ENCODE results near the gene PRR35.

DNA sequence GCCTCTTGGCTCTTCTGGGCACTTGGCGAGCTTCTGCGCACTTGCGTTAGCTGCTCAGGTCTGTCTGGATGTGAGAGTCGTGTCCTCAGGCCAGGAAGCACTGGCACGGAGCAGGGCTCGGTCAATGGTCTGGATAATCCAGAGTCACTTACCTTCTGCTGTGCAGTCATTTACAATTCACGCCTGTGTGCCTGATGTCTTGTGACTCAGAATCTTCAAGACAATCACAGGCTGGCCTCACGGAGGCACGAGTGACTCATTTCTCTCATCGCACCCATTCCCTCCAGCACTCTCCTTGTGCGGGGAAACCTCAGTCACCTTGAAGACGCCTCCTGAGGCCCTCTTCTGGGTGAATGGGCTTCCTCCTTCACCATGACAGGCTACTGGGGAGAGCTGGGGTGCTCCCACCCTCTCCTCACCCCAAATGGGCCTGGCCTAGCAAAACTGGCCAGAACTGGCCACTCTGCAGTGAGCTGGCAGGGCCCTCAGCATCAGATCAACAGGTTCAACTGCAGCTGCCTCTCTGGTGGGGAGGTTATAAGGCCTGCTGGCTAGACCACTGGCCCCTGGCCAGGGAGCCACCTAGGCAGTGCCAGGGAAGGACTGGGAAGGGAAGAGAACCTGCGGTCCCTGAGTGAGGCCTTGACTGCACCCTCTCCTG lies 34.5 kb upstream of the PRR35 start:
- TF ChIP-seq, protein P1, sequence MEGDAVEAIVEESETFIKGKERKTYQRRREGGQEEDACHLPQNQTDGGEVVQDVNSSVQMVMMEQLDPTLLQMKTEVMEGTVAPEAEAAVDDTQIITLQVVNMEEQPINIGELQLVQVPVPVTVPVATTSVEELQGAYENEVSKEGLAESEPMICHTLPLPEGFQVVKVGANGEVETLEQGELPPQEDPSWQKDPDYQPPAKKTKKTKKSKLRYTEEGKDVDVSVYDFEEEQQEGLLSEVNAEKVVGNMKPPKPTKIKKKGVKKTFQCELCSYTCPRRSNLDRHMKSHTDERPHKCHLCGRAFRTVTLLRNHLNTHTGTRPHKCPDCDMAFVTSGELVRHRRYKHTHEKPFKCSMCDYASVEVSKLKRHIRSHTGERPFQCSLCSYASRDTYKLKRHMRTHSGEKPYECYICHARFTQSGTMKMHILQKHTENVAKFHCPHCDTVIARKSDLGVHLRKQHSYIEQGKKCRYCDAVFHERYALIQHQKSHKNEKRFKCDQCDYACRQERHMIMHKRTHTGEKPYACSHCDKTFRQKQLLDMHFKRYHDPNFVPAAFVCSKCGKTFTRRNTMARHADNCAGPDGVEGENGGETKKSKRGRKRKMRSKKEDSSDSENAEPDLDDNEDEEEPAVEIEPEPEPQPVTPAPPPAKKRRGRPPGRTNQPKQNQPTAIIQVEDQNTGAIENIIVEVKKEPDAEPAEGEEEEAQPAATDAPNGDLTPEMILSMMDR (IDR thresholded peaks at IDR 0.05), result no peak
- TF ChIP-seq POLR2A (IDR thresholded peaks at IDR 0.05), result no peak
- TF ChIP-seq POLR2AphosphoS5 (IDR thresholded peaks at IDR 0.05; ENCODE audit: insufficient read depth in 1 of 2, low read depth in 1 of 2), result peak in 1 of 2 donors; percentile 67
